Activated CD4-positive, alpha-beta memory T cell treated with anti-CD3 and anti-CD28 coated beads, Interleukin-2, amount 10 ng/mL, durations not matched to agents 7 days and 5 days (primary cell): ENCODE measurements around the gene TSHR. TPM values are rescaled to one million over a fixed set of nuclear protein-coding genes. Genes with fewer than 3 reads are reported as not detected.

Experiments used
- CTCF ChIA-PET: fragments of 350-600 bp; sonication (Branson Sonifier 250); formaldehyde crosslinking; loops from one replicate; lab custom pipeline; 2021; ENCODE audit warnings: antibody characterized with exemption, inconsistent platforms; lab: Charles Lee
- POLR2A ChIA-PET: fragments of 350-600 bp; sonication (Branson Sonifier 250); formaldehyde crosslinking; loops from one replicate; lab custom pipeline; 2021; ENCODE audit warnings: antibody characterized with exemption; lab: Charles Lee
- DNase-seq: peaks from one replicate; pipeline ENCODE4 v3.0.0-alpha.2; 2020
- H3K27ac Mint-ChIP-seq: one replicate; pipeline ENCODE4 v1.8.0; 2021; ENCODE audit warnings: mild to moderate bottlenecking, mixed read lengths
- H3K27me3 Mint-ChIP-seq: one replicate; pipeline ENCODE4 v1.8.0; 2021; ENCODE audit warnings: mixed read lengths
- H3K36me3 Mint-ChIP-seq: one replicate; pipeline ENCODE4 v1.8.0; 2021; ENCODE audit warnings: low read depth, mixed read lengths
- H3K4me1 Mint-ChIP-seq: one replicate; pipeline ENCODE4 v1.8.0; 2021; ENCODE audit warnings: mixed read lengths
- H3K4me3 Mint-ChIP-seq: one replicate; pipeline ENCODE4 v1.8.0; 2021; ENCODE audit warnings: mild to moderate bottlenecking, mixed read lengths
- H3K9me3 Mint-ChIP-seq: one replicate; pipeline ENCODE4 v1.8.0; 2021; ENCODE audit warnings: mixed read lengths
- total RNA-seq, 2 experiments: library from RNA; stranded (reverse); gene quantifications; one replicate each; pipeline ENCODE4 v1.2.3, GENCODE V29; 2021

TSHR gene
- total RNA-seq, 2 experiments from 2014 or later: 0.70 to 1.6 TPM

GRCh38 chr14:81162941-81163340 is 207.5 kb downstream of the TSHR start:
- no peaks in the 10 kb centered on the region for H3K36me3 Mint-ChIP-seq
- H3K9me3 Mint-ChIP-seq: no peaks in the 10 kb centered on the region
- POLR2A ChIA-PET: interaction anchor here (1.9 kb wide), 1 partner anchor 58 kb away, joined by 5 read pairs; the partner anchor contains the start of gene GTF2A1
- H3K27ac Mint-ChIP-seq: no peak overlapping the region
- H3K4me1 Mint-ChIP-seq: peaks cover 8% of the 10 kb centered on the region
- DNase-seq: no peak
- H3K4me3 Mint-ChIP-seq: no peak overlapping the region
- no peaks in the 10 kb centered on the region for H3K27me3 Mint-ChIP-seq
- CTCF ChIA-PET: interaction anchor here (0.7 to 3.9 kb wide), 7 partner anchors 16 to 207 kb away, joined by 3 to 31 read pairs (median 3); partner anchors contain the start of gene TSHR

GRCh38 chr14:81164167-81164774 is 208.8 kb downstream of the TSHR start:
- no peak overlapping the region for H3K27ac Mint-ChIP-seq
- no peaks in the 10 kb centered on the region for H3K36me3 Mint-ChIP-seq
- ChIA-PET CTCF (interaction anchor here (0.8 to 3.9 kb wide), 12 partner anchors 14 to 219 kb away, joined by 3 to 31 read pairs (median 4); partner anchors contain the start of gene TSHR), POLR2A (interaction anchor here (1.9 kb wide), 1 partner anchor 57 kb away, joined by 5 read pairs; the partner anchor contains the start of gene GTF2A1)
- no peaks in the 10 kb centered on the region for H3K27me3 Mint-ChIP-seq
- peak; percentile 67 for DNase-seq
- H3K4me3 Mint-ChIP-seq: no peak overlapping the region
- peaks cover 20% of the 10 kb centered on the region for H3K4me1 Mint-ChIP-seq
- no peaks in the 10 kb centered on the region for H3K9me3 Mint-ChIP-seq

GRCh38 chr14:81165188-81165587 is 209.8 kb downstream of the TSHR start:
- ChIA-PET POLR2A (interaction anchor here (1.0 kb wide), 1 partner anchor 54 kb away, joined by 5 read pairs; no protein-coding TSS in a partner anchor), CTCF (interaction anchor here (0.8 to 3.9 kb wide), 6 partner anchors 10 to 206 kb away, joined by 3 to 31 read pairs (median 8); no protein-coding TSS in a partner anchor)
- Mint-ChIP-seq H3K36me3 (no peaks in the 10 kb centered on the region), H3K9me3 (no peaks in the 10 kb centered on the region), H3K4me3 (no peak overlapping the region), H3K27me3 (no peaks in the 10 kb centered on the region), H3K27ac (no peak overlapping the region), H3K4me1 (peaks cover 26% of the 10 kb centered on the region)
- no peak for DNase-seq

- H3K9me3 Mint-ChIP-seq: no peaks in the 10 kb centered on the region
- H3K4me3 Mint-ChIP-seq: no peak overlapping the region
- POLR2A ChIA-PET: interaction anchor here (0.6 to 1.2 kb wide), 3 partner anchors 9 to 53 kb away, joined by 3 to 5 read pairs (median 3); no protein-coding TSS in a partner anchor
- CTCF ChIA-PET: interaction anchor here (1.3 to 2.4 kb wide), 4 partner anchors 9 to 178 kb away, joined by 3 to 10 read pairs (median 7); no protein-coding TSS in a partner anchor
- no peaks in the 10 kb centered on the region for H3K27me3 Mint-ChIP-seq
- H3K36me3 Mint-ChIP-seq: no peaks in the 10 kb centered on the region
- H3K4me1 Mint-ChIP-seq: peaks cover 34% of the 10 kb centered on the region
- no peak for DNase-seq
- no peak overlapping the region for H3K27ac Mint-ChIP-seq
Measured at GRCh38 chr14:81166121-81166520, 210.7 kb downstream of the TSHR start.

DNA sequence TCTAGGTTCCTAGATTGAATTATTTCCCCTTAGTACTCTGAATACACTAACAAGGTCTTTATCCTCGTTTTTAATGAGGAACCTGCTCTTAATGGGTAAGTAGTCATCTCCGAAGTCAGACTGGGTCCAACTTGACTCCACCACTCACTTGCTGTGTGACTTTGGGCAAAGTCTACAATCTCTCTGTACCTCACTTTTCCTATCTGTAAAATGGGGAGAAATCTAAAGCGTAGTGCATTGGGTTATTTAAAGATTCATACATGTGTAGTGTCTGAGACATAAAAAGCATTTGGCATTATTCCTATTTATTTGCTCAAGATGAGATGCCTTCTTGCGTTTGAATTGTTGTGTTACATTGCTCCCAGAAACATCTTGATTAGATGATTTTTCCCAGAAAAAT is 213.8 kb downstream of the TSHR start:
- peaks cover 51% of the 10 kb centered on the region for H3K4me1 Mint-ChIP-seq
- peak overlapping the region; percentile 89 for H3K27ac Mint-ChIP-seq
- peaks cover 4% of the 10 kb centered on the region for H3K36me3 Mint-ChIP-seq
- no peak for DNase-seq
- ChIA-PET POLR2A (interaction anchor here (1.0 to 2.3 kb wide), 7 partner anchors 16 to 228 kb away, joined by 3 to 20 read pairs (median 8); partner anchors contain the start of genes CEP128, GTF2A1 and TSHR), CTCF (interaction anchor here (1.0 to 4.4 kb wide), 12 partner anchors 9 to 307 kb away, joined by 3 to 33 read pairs (median 6); partner anchors contain the start of genes CEP128 and TSHR)
- H3K27me3 Mint-ChIP-seq: no peaks in the 10 kb centered on the region
- H3K9me3 Mint-ChIP-seq: no peaks in the 10 kb centered on the region
- peak overlapping the region; percentile 84 for H3K4me3 Mint-ChIP-seq

DNA sequence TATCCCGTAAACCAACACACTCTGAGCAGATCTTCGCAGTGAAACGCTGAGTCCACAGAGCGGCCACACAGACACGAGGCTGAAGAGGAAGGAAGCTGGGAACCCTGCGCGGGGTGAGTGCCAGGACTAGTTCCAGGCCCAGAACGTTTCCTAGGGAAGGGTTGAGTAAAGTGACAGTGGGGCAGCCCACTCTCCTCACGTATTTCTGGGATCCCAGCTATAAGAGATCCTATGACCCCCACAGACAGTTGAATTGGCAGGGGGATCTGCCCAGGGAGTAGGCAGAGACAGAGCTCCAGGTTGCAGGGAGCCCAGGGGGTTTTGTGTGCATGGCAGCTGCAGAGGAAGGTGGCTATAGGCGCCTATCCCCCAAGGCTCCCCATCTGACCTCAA is 214.3 kb downstream of the TSHR start:
- Mint-ChIP-seq H3K4me3 (peak overlapping the region; percentile 84), H3K27me3 (no peaks in the 10 kb centered on the region), H3K4me1 (peaks cover 49% of the 10 kb centered on the region), H3K9me3 (no peaks in the 10 kb centered on the region), H3K27ac (peak overlapping the region; percentile 89), H3K36me3 (peaks cover 4% of the 10 kb centered on the region)
- CTCF ChIA-PET: interaction anchor here (0.6 to 4.4 kb wide), 26 partner anchors 10 to 307 kb away, joined by 3 to 33 read pairs (median 5); partner anchors contain the start of genes CEP128, GTF2A1 and TSHR
- POLR2A ChIA-PET: interaction anchor here (0.7 to 2.3 kb wide), 19 partner anchors 8 to 363 kb away, joined by 3 to 20 read pairs (median 5); partner anchors contain the start of genes CEP128, GTF2A1 and TSHR
- DNase-seq: no peak

DNA sequence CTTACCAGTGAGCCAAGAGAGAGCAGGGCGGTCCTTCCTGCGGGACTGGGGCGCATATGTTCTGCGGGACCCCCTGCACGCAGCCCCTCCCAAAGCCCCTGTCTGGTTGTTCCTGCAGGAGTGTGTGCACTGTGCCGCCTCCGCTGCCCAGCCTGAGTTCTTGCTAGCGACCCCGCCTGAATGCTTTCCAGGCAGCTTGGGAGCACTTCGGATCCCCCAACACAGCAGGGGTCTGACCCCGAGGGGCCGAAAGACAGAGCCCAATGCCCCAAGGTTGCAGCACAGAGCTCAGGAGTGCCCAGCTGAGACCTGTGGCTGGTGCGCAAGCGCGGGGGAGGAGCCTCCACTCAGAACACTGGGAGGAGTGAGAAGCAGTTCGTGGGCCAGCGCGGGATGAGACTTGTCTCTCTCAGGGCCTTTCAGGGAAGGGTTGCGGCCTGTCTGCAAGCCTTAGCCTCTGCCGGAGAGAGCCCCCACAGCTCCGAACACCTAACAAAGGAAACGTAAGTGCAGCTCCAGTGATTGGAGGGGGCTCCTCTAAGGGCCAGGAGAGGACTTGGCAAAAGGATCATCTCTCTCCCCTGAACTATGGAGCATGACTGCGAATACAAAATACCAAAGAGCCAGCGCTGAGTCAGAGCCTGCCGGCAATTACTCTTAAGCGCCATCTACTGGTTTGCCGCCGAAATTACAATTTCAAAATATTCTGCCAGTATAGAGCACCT is 214.8 kb downstream of the TSHR start:
- Mint-ChIP-seq H3K27ac (peak overlapping the region; percentile 89), H3K9me3 (no peaks in the 10 kb centered on the region), H3K4me3 (peak overlapping the region; percentile 84), H3K4me1 (peaks cover 46% of the 10 kb centered on the region), H3K36me3 (peaks cover 4% of the 10 kb centered on the region), H3K27me3 (no peaks in the 10 kb centered on the region)
- DNase-seq: peak; percentile 90
- ChIA-PET CTCF (interaction anchor here (0.6 to 4.4 kb wide), 29 partner anchors 9 to 306 kb away, joined by 3 to 33 read pairs (median 5); partner anchors contain the start of genes CEP128, GTF2A1 and TSHR), POLR2A (interaction anchor here (0.7 to 2.3 kb wide), 21 partner anchors 9 to 362 kb away, joined by 3 to 20 read pairs (median 5); partner anchors contain the start of genes CEP128, GTF2A1 and TSHR)

DNA sequence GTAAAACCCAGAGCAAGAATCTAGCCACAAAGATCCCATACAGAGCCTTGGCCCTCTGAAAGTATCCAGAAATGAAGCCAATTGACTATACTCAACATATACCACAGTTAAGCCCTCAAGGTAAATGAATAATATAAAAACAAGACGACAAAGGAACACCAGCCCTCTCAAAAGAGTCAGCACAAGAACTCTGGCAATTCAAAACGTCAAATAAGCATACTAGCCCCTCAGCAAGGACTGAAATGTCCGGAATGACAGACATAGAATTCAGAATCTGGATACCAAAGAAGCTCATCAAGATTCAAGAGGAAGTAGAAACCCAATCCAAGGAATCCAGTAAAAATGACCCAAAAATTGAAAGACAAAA is 215.4 kb downstream of the TSHR start:
- ChIA-PET CTCF (interaction anchor here (0.7 to 4.4 kb wide), 27 partner anchors 9 to 294 kb away, joined by 3 to 33 read pairs (median 5); partner anchors contain the start of genes CEP128, GTF2A1 and TSHR), POLR2A (interaction anchor here (0.8 to 2.3 kb wide), 17 partner anchors 9 to 361 kb away, joined by 3 to 20 read pairs (median 5); partner anchors contain the start of genes CEP128, GTF2A1 and TSHR)
- H3K27me3 Mint-ChIP-seq: no peaks in the 10 kb centered on the region

GRCh38 chr14:81172353-81172752 is 216.9 kb downstream of the TSHR start:
- ChIA-PET CTCF (interaction anchor here (1.0 to 4.4 kb wide), 4 partner anchors 13 to 215 kb away, joined by 3 to 33 read pairs (median 4); partner anchors contain the start of gene TSHR), POLR2A (interaction anchor here (0.9 to 1.1 kb wide), 2 partner anchors 49 to 230 kb away, joined by 4 to 6 read pairs; partner anchors contain the start of gene GTF2A1)
- Mint-ChIP-seq H3K27me3 (no peaks in the 10 kb centered on the region), H3K4me1 (peaks cover 55% of the 10 kb centered on the region), H3K4me3 (no peak overlapping the region), H3K27ac (peak overlapping the region; percentile 55), H3K9me3 (no peaks in the 10 kb centered on the region), H3K36me3 (peaks cover 9% of the 10 kb centered on the region)
- DNase-seq: no peak

More for the DNA sequence above, 215.4 kb downstream of the TSHR start:
- Mint-ChIP-seq H3K4me3 (peak overlapping the region; percentile 84), H3K36me3 (peaks cover 4% of the 10 kb centered on the region), H3K9me3 (no peaks in the 10 kb centered on the region), H3K27ac (peak overlapping the region; percentile 89), H3K4me1 (peaks cover 46% of the 10 kb centered on the region)
- no peak for DNase-seq

DNA sequence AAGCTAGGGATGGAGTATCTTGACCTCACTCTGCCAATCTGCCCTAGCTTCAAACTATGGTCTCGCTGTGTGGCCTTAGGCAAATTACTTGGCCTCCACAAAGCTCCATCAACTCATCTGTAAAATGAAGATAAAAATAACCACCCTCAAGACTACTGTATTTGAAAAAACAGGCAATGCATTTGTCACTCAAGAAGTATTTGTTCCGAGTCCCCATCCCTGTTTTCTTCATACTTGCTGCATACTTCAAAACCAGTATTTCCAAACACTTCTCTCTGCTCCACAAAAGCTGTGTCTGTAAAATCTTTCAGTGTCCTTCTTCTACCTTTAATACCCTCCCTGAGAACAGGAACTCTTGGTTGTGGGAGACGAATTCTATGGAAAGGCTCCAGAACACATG is 217.5 kb downstream of the TSHR start:
- H3K27ac Mint-ChIP-seq: no peak overlapping the region
- H3K27me3 Mint-ChIP-seq: no peaks in the 10 kb centered on the region
- H3K4me3 Mint-ChIP-seq: no peak overlapping the region
- H3K9me3 Mint-ChIP-seq: no peaks in the 10 kb centered on the region
- peaks cover 9% of the 10 kb centered on the region for H3K36me3 Mint-ChIP-seq
- ChIA-PET CTCF (interaction anchor here (1.0 to 4.4 kb wide), 3 partner anchors 12 to 215 kb away, joined by 3 to 33 read pairs (median 4); partner anchors contain the start of gene TSHR), POLR2A (interaction anchor here (1.1 kb wide), 1 partner anchor 231 kb away, joined by 4 read pairs; no protein-coding TSS in a partner anchor)
- H3K4me1 Mint-ChIP-seq: peaks cover 59% of the 10 kb centered on the region
- DNase-seq: no peak

DNA sequence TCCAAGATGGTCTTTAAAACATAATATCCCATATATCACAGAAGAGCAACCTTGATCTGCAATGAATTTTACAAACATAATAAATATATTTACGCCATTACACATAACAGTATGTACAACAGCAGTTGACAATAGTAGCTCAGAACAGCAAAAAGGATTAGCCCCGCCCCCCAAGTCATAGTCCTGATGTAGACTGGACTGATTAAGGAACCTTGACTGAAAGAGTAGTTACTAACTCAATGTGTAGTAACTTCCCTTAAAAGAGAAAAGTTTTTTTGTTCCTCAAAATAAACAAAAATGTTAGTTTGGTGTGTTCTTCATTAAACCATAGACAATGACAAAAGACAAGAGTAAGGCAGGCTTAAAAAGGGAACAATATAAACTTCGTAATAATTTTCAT is 220.8 kb downstream of the TSHR start:
- no peaks in the 10 kb centered on the region for H3K9me3 Mint-ChIP-seq
- peaks cover 38% of the 10 kb centered on the region for H3K4me1 Mint-ChIP-seq
- no peak for DNase-seq
- no peak overlapping the region for H3K27ac Mint-ChIP-seq
- ChIA-PET CTCF (interaction anchor here (1.0 to 2.6 kb wide), 3 partner anchors 11 to 189 kb away, joined by 3 to 9 read pairs (median 3); no protein-coding TSS in a partner anchor), POLR2A (interaction anchor here (0.6 to 2.8 kb wide), 4 partner anchors 18 to 124 kb away, joined by 3 to 9 read pairs (median 5); partner anchors contain the start of gene GTF2A1)
- peaks cover 24% of the 10 kb centered on the region for H3K36me3 Mint-ChIP-seq
- H3K4me3 Mint-ChIP-seq: no peak overlapping the region
- H3K27me3 Mint-ChIP-seq: no peaks in the 10 kb centered on the region
